GM18499 (cell line): ENCODE data around the gene STON1.
"Not testable (repeated sequence)": the region's sequence is repeated elsewhere in the genome, so short reads cannot be mapped to it uniquely, and the experiment has no call there.

Experiments used
- ATAC-seq: cut with Tn5 transposase; IDR thresholded peaks from one replicate; pipeline ENCODE4 v1.9.1; 2021; ENCODE audit warnings: moderate number of reproducible peaks; ENCODE audit not compliant: insufficient read depth, unreplicated experiment

The STON1 gene

GRCh38 chr2:48605482-48606175 is 75.7 kb downstream of the STON1 start:
- no peak for ATAC-seq

GRCh38 chr2:48607307-48608014 is 77.5 kb downstream of the STON1 start:
- no peak for ATAC-seq

GRCh38 chr2:48613211-48613610 is 83.3 kb downstream of the STON1 start:
- ATAC-seq: no peak

GRCh38 chr2:48614581-48614980 is 84.6 kb downstream of the STON1 start:
- not testable (repeated sequence) for ATAC-seq

GRCh38 chr2:48617618-48618017 is 87.7 kb downstream of the STON1 start, which contains the start of gene GTF2A1L:
Gene GTF2A1L (plus strand): TSS chr2:48617856. CDS start chr2:48617875, 19 bp downstream.
- no peak for ATAC-seq

GRCh38 chr2:48619526-48619925 is 89.6 kb downstream of the STON1 start:
- no peak for ATAC-seq

GRCh38 chr2:48620604-48621003 is 90.7 kb downstream of the STON1 start:
- ATAC-seq: no peak

- ATAC-seq: not testable (repeated sequence)
Observed at GRCh38 chr2:48622691-48623090, 92.7 kb downstream of the STON1 start.

- no peak for ATAC-seq
Observed at GRCh38 chr2:48624696-48625095, 94.7 kb downstream of the STON1 start.

- no peak for ATAC-seq
Observed at GRCh38 chr2:48626047-48626446, 96.1 kb downstream of the STON1 start.

GRCh38 chr2:48633143-48633542 is 103.2 kb downstream of the STON1 start:
- no peak for ATAC-seq

- ATAC-seq: no peak
Observed at GRCh38 chr2:48635786-48636185, 105.8 kb downstream of the STON1 start.

- no peak for ATAC-seq
Observed at GRCh38 chr2:48638261-48638660, 108.3 kb downstream of the STON1 start.
